CD1c-positive myeloid dendritic cell (primary cell): ENCODE data around the gene EYA2.
"Not testable (repeated sequence)": the region's sequence is repeated elsewhere in the genome, so short reads cannot be mapped to it uniquely, and the experiment has no call there.

Experiments used
- DNase-seq: peaks from one replicate; pipeline ENCODE4 v3.0.0-alpha.2; 2016; ENCODE audit errors: extremely low spot score

The EYA2 gene, protein sequence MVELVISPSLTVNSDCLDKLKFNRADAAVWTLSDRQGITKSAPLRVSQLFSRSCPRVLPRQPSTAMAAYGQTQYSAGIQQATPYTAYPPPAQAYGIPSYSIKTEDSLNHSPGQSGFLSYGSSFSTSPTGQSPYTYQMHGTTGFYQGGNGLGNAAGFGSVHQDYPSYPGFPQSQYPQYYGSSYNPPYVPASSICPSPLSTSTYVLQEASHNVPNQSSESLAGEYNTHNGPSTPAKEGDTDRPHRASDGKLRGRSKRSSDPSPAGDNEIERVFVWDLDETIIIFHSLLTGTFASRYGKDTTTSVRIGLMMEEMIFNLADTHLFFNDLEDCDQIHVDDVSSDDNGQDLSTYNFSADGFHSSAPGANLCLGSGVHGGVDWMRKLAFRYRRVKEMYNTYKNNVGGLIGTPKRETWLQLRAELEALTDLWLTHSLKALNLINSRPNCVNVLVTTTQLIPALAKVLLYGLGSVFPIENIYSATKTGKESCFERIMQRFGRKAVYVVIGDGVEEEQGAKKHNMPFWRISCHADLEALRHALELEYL

DNA sequence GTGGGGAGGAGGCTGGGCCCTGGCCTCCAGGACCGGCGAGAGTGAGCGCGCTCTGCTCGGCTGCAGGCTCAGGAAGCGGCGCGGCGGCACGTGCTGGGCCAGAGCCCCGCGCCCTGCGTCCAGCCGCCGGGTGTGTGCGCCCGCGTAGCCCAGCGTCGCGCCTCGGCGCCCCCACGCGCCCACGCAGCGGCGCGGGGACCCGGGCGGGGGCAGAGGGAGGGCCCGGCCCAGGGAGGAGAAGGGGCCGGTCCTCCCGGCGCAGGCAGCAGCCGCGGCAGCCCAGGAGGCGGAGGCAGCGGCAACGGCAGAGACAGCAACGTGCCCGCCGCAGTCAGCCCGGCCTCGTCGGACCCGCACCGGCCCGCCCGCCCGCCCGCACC lies at the start of gene EYA2:
EYA2 (plus strand) TSS at position 265 of the 380 bp plus-strand sequence. CDS start 95,168 bp downstream, outside the sequence.
- no peak for DNase-seq

DNA sequence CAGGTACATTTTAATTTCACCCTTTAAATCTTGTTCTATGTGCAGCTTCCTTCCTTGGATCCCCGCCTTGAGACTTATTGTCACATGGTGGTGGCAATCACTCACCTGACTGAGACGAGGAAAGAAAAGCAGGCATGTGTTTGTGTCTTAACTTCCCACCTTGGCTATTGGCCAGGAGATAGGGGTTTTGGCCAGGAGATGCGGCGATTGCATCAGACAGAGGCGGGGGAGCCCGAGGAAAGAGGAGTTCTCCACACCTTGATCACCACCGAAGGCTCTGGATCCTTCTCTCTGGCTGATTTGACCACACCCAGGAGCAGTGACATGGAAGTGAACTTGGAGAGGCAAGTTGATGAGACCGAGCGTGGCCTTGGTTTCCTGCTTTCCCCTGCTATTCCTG lies 49.7 kb upstream of the EYA2 start:
- no peak for DNase-seq

DNA sequence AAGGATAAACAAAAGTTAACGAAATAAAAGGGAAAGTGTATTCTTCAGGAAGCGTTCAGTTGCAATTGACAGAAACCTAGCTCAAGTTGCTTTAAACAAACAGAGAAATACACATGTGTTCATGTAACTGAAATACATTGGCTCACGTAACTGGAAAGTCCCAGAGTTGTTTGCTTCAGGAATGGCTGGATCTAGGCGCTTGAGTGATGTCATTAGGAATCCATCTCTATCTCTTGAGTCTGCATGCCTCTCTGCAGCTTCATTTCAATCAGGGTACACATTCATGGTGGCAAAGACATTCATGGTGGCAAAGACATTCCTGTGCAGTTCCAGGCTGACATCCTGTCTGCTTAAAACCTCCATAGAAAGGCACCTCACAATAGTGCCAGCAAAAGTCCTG lies 45.4 kb upstream of the EYA2 start:
- DNase-seq: no peak

DNA sequence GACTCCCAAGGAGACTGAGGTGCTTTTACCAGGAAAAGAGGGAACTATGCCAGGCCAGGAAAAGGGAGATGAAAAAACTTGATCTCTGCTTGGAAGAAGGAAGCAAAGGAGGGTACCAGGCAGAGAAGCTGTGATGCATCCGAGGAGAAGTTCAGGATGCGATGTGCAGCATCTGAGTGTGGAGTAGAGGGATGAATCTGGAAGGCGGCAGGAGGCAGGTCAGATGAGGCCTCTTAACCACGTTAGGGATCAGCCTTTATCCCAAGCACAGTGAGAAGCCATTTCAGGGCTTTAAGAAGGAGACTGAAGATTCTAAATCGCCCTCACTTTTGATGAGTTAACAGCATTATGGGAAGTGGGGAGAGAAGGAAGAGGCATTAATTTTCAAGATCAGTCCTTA lies 44.9 kb upstream of the EYA2 start:
- no peak for DNase-seq

DNA sequence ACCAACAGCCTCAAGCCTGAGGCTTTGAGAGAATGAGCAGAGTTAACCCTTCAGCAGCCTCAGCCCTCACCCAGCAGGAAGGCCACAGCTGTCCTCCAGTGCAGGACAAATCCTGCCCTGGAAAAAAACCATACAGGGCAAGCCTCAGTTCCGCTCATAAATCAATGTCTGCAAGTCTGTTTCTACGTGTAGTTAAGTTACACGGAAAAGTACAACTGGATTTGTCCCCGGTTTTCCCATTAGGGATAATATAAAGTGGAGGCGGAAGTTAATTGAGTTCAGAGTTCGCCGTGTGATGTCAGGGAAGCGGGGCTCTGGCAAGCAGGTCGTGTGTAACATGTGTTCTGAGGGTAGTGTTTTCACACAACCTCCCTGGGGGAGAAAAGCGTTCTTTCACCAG lies 44.2 kb upstream of the EYA2 start:
- DNase-seq: no peak

DNA sequence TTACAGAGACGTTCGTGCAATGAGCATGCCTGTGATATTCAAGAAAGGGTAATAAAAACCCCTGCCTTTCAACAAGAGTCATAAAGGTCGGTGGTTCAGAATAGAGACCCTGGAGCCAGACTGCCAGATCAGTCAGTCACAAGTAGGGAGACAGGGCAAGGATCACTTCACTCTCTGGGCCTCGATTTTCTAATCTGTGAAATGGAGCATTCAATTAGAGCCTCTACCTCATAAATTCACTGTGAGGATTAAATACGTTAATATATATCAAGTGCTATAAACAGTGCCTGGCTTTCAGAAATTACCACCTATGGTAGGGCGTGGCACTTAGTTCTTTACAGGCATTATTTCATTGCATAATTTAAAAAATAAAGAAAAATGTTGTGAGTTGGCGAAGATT lies 43.7 kb upstream of the EYA2 start:
- DNase-seq: no peak

DNA sequence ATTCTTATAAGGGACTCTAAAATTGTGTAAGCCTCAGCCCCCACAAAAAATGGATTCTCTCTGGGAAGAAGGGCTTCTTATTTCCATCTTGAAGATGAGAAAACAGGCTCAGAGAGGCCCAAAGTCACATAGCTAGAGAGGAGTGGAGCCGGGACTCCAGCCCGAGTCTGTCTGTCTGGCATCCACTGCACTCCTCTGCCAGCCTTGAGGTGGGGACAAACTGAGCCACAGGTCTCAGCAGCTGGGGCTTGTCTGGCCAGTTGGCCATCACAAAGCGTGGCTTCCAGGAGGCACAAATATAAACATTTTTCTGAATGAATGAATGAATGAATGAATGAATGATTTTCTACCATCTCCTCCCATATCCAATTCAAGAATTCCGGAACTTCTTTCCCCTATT lies 42.9 kb upstream of the EYA2 start:
- DNase-seq: no peak

DNA sequence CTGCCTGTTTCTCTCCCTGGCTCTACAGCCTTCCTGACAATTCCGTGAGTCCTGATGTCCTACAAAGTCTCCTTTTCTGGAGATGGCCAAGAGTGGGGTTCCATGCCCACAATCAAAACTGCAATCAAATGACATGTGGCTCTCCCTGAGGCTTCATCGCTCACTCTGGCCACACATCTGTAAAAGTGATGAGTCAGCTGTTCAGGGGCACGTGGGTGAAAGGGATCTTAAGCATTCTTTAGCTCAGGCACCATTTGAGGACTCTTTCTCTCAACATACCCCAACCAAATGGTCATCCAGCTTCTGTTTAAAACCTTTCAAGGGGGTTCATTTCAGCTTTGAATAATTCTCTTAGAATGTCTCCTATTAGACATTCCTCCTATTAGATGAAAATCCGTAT lies 42.3 kb upstream of the EYA2 start:
- DNase-seq: no peak

DNA sequence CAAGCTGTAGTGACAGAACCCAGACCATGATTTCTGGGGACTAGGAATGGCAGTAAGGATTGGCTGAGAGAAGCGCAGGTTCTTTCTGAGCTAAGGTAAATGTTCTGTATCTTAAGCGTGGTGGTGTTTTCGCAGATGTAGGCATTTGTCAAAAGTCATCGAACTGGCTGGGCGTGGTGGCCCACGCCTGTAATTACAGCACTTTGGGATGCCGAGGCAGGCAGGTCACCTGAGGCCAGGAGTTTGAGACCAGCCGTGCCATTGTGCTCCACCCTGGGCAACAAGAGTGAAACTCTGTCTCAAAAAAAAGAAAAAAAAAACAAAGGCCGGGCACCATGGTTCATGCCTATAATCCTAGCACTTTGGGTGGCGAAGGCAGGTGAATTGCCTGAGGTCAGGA lies 40.7 kb upstream of the EYA2 start:
- no peak for DNase-seq

DNA sequence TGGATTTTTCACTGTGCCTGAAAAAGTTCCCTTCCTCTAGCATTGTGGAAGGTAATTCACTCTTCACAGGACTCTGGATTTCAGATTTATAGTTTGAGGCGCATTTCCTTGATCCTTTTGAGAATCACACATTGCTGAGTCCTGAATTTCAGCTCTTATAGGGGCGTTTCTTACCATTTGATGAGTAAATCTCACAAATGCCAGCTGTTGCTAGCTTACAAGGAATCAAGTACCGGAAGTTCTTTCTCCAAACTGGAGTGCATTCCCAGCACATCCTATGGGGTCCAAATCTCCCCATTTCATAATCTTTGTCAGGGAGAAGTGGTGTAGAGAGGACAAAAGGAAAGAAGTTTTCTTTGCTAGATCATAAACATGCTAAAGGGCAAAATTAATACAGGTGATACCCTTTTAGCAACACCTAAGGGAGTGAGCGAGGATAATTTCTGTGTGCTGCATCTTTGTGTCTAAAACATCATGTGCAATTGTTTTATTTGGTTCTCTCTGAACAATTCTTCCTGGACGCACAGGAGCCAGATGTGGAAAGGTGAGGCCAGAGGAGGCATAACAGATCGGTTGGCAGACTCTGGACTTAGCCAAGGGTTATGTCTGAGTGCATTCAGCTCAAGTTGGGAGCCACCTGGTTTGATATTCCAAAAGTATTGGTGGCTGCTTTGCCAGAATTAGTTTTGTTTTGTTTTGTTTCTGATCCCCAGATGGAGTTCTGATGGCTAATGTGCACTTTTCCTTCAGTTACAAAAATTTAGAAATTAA lies 37.4 kb upstream of the EYA2 start:
- no peak for DNase-seq

DNA sequence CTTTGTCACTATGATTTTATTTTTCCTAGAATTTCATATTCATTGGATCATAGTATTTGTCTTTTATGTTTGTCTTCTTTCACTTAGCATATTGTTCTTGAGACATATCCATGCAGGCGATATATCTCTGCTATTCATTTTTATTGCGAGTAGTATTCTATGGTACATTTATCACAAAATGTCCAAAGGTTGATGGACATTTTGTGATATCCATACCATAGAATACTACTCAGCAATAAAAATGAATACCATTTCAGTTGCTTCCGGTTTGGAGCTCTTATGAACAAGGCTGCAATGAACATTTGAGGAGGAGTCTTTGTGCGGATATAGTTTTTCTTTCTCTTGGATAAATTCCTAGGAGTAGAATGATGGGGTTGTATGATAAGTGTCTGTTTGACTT lies 28.8 kb upstream of the EYA2 start:
- DNase-seq: no peak

DNA sequence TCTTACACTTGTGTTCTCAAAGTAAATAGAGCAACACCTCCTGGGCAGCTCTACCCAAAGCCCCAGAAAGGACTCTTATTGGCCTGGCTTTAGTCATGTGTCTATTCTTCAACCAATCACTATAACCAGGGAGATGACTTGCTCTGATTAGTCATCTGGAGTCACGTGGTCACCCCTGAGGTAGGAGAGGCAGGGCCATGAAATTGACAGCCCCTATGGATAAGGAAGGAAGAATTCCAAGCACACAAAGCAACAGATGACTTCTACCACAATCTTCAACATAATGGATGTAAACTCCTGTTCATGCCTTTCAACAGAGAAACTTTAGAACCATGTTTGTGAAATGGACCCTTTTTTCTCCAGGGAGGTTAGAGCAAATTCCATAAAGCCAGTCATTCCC lies 24.6 kb upstream of the EYA2 start:
- DNase-seq: no peak

DNA sequence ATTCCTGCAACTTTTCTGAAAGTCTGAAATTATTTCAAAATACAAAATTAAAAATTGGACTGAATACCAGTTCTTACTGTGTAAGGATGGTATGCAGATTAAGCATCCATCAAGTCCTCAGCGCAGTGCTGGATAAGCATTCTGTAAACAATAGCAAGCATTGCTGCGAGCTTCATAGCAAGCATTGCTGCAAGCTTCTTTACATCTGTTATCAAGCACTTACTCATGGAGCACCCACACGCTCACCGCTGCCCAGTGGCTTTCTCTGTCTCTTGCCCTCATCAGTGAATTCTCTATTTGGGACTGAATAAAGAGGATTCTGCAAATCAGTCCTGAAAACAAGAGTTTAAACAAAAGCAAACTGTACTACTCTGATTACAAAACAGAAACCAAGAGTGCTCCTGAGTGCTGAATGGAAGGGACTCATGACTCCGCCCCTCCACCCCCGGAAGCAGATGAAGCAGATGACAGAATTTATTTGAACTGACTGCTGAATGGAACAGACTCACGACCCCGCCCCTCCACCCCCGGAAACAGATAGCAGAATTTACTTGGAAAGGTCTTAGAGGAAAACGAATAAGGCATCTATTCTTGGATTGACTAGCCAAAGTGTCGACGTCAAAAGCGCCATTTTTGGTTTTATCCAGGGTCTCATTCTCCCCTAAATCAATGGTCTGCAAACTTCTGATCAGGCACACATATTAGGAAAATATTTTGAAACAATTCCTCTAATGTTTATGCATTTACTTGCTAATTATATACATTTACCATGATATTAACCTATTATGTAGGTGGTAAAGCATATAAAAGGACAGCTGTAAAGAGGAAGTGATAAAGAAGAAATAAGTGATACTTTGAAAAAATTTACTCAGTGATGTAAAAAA lies 22.1 kb upstream of the EYA2 start:
- DNase-seq: no peak

DNA sequence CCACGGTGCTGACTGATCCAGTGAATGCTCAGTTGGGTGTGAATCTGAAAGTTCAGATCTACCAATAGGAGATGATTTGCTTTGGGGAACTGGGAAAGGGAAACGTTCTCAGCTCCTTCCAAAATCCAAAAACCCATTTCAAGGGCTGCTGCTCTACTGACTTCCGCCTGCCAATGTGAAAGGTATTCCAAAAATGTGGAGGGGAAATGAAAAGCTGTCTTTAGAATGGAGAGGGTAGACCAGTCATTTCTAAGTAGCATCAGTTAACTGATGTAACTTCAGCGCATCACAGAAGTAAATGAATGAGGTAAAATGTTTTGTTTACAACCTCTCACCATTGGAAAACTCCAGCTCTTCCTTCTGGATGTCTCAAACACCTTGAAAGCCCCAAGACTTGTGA lies 19.6 kb upstream of the EYA2 start:
- no peak for DNase-seq

DNA sequence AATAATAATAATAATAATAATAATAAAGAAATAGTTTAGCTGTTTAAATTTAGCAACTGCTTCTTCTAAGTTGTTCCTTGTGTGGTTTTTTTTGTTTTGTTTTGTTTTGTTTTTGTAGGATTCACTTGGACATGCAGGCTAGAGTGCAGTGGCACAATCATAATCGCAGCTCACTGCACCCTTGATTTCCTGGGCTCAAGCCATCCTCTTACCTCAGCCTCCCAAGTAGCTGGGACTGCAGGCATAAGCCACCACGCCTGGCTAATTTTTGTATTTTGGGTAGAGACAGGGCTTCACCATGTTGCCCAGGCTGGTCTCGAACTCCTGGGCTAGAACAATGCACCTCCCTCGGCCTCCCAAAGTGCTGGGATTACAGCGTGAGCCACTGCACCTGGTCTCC lies 15.3 kb upstream of the EYA2 start:
- DNase-seq: no peak

DNA sequence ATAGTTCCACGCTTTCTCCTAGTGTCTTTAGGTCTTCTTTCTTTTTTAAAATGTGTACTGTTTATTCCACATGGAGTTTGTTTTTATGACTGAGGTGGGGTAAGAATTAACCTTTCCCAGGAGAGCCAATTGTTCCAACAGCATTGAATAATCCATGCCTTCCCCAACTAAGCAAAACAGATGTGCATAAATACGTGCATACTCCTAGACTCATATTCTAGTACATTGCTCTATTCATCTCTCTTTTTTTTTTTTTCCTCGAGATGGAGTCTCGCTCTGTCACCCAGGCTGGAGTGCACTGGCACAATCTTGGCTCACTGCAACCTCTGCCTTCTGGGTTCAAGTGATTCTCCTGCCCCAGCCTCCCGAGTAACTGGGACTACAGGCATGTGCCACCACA lies 14.7 kb upstream of the EYA2 start:
- not testable (repeated sequence) for DNase-seq

DNA sequence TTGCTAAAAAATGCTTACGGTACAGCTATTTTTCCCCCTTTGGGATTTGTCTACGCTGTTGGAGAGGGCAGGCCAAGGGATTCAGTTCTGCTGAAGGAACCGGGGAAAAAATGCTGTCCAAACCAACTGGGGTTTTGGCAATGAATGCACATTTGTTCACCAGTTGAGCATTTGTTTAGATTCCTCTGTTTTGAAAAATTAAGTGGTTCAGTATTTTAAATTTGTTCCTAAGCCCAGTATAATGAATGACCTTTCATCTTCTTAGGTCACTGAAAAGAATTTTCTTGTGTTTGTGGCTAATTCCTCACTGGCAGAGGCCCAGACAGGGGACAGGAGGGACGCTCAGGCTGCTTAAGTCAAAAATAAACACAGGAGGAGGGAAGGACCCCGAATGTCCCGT lies 10.8 kb upstream of the EYA2 start:
- no peak for DNase-seq

DNA sequence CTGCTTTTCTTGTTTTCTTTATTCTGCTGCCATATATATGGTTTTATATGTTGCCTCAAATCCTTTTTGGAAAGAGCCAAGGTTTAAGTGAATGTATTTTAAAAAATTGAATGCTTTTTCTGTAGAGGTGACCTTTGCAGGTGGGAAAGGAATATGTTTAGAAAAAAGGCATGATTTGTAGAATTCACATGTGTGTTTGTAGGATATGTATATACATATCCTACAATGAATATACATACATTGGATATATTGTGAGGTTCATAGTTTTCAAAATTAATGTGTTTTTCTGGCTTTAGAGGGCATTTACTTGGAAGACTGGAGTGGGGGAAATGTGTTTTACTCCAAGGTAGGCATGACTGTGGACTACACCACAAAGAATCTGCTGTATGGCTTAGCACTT lies 4.0 kb upstream of the EYA2 start:
- DNase-seq: no peak

DNA sequence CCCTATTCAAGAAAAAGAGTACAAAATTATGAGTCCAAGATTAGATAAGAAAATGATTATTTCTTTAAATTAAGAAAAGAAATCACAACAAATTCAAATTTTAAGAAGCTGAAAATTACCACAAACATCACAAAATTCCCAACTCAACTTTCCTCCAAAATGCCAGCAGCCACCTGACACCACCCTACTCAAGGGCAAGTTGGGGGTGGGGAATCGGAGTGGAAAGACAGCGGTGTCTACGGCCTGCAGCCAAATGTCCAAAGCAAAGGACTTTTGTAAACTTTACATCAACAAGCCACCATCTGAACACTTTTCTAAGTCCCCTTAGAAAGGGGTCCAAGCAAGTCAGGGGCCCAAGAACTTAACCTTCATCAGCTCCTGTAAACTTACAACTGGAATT lies 1.6 kb upstream of the EYA2 start:
- no peak for DNase-seq

DNA sequence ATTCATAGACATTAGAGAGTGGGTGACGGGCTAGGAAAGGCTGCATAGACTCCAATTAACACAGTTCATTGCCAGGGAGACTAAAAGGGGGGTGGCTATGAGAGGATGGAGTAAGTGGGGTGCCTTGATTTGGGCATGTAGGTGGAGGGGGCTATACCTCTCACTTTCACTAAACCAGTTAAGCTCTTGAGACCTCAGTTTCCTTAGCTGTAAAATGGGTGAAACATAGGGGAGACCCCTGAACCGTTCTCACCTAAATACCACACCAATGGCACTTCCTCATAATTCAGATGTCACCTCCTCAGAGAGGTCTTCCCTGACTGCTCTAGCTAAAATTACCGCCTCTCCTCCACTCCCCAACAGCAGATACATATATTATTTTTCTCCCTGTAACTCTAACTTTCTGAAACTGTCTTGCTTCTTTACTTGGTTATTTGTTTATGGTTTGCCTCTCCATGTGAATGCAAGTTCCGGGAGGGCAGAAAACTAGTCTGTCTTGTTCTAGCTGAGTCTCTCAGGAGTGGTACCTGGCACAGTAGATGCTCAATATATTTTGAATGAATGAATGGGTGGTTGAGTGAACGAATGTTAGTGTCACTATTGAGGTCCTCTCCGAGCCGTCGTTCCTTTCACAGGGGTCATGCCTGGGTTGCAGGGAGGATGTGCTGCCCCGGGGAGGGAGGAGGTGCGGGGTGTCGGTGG lies 615 bp upstream of the EYA2 start:
- DNase-seq: no peak
